Measurements from ENCODE around the gene WFIKKN1. TPM values are rescaled to one million over a fixed set of nuclear protein-coding genes. Genes with fewer than 3 reads are reported as not detected.

The WFIKKN1 gene
- total and polyA plus RNA-seq, 2 of the 13 experiments (the other 11 are each of a cell fraction or from before 2014, with no cell fraction given): 1.7 to 4.9 TPM

GRCh38 chr16:677316-678190 is 46.8 kb downstream of the WFIKKN1 start:
- in situ Hi-C loops (cut with HindIII; ENCODE audit: extremely low pct_ligation_motif_present, low pct_unique_long_range_greater_than_20kb): no loop called here
- Histone ChIP-seq H3K4me1 (ENCODE audit: insufficient read depth, low read length) (peaks cover 48% of the 10 kb centered on the region), H3K36me3 (replicated peaks in 1 of 2; ENCODE audit: control insufficient read depth in 1 of 2, insufficient read depth in 2 of 2, low read length in 2 of 2) (peaks cover 12 to 24% of the 10 kb centered on the region in 2 experiments; a peak in 4 of 5 replicates), H3K9ac (ENCODE audit: insufficient read depth, low read depth, low read length) (no peak overlapping the region), H3K4me2 (ENCODE audit: low read depth, low read length) (no peak overlapping the region), H3K9me3 (ENCODE audit: low read length) (no peaks in the 10 kb centered on the region), H3K27ac (ENCODE audit: extremely low read length, insufficient read depth, low read length) (no peak overlapping the region), H4K20me1 (ENCODE audit: insufficient read depth, low read length) (0 out of 2 replicates have a peak, but pooled peaks cover 3% of the 10 kb centered on the region), H2AFZ (ENCODE audit: low read length) (no peak overlapping the region), H3K4me3 (replicated peaks in 1 of 3; ENCODE audit: insufficient read depth in 1 of 3, low read depth in 2 of 3, low read length in 3 of 3) (no peak overlapping the region), H3K27me3 (ENCODE audit: control insufficient read depth in 1 of 2, insufficient read depth in 2 of 2, low read length in 2 of 2) (no peaks in the 10 kb centered on the region; a peak in 1 of 5 replicates), H3K79me2 (ENCODE audit: insufficient read depth, low read length) (peaks cover 16% of the 10 kb centered on the region)
- intact Hi-C loops (cut with micrococcal nuclease; ENCODE audit: unreplicated experiment): no loop called here
- ChIA-PET CTCF (ENCODE audit: low intra/inter-chr PET ratio, low total read pairs) (no interaction called here), POLR2A (interaction anchor here (4.4 kb wide), 1 partner anchor 12 kb away, joined by 34 read pairs; the partner anchor contains the start of gene WDR24)
- BruUV-seq (replicated peaks): no TSS peak
- no peak for TF ChIP-seq TBX3 (IDR thresholded peaks at IDR 0.05; ENCODE audit: borderline replicate concordance)
- TF ChIP-seq RELA (CRISPR knock-in tag; IDR thresholded peaks at IDR 0.05): no peak
- peak; percentile 52; the same call in 1 of the 2 replicates for TF ChIP-seq RFX1 (IDR thresholded peaks at IDR 0.05)
- no peak for FAIRE-seq
- DNase-seq (ENCODE audit: low spot score): no peak
- no peak for ATAC-seq
- WGBS (ENCODE audit: low lambda C conversion rate): 94% methylated on average over 39 of the region's 57 CpGs

GRCh38 chr16:678209-678857 is 47.5 kb downstream of the WFIKKN1 start:
- H3K27me3 ChIP-seq (ENCODE audit: control insufficient read depth in 1 of 2, insufficient read depth in 2 of 2, low read length in 2 of 2): no peaks in the 10 kb centered on the region; a peak in 1 of 5 replicates
- POLR2A ChIA-PET: interaction anchor here (0.6 to 4.4 kb wide), 9 partner anchors 11 to 276 kb away, joined by 3 to 34 read pairs (median 7); partner anchors contain the start of genes ANTKMT, METTL26, RHOT2 and WDR24
- no peaks in the 10 kb centered on the region for H3K9me3 ChIP-seq (ENCODE audit: low read length)
- H2AFZ ChIP-seq (ENCODE audit: low read length): no peak overlapping the region
- ATAC-seq (peak; percentile 2), DNase-seq (ENCODE audit: low spot score) (no peak), FAIRE-seq (no peak)
- in situ Hi-C loops (cut with HindIII; ENCODE audit: extremely low pct_ligation_motif_present, low pct_unique_long_range_greater_than_20kb): no loop called here
- WGBS (ENCODE audit: low lambda C conversion rate): 66% methylated on average over 11 of the region's 21 CpGs
- H3K27ac ChIP-seq (ENCODE audit: extremely low read length, insufficient read depth, low read length): peak overlapping the region; percentile 80
- peaks cover 16% of the 10 kb centered on the region for H3K79me2 ChIP-seq (ENCODE audit: insufficient read depth, low read length)
- intact Hi-C loops (cut with micrococcal nuclease; ENCODE audit: unreplicated experiment): no loop called here
- H3K4me1 ChIP-seq (ENCODE audit: insufficient read depth, low read length): peaks cover 48% of the 10 kb centered on the region
- H3K4me3 ChIP-seq (replicated peaks in 1 of 3; ENCODE audit: insufficient read depth in 1 of 3, low read depth in 2 of 3, low read length in 3 of 3): peak overlapping the region in 2 of 3 experiments; percentile 61 to 85; a peak in 4 of 6 replicates
- H3K36me3 ChIP-seq (replicated peaks in 1 of 2; ENCODE audit: control insufficient read depth in 1 of 2, insufficient read depth in 2 of 2, low read length in 2 of 2): peaks cover 12 to 17% of the 10 kb centered on the region in 2 experiments; a peak in 4 of 5 replicates
- CTCF ChIA-PET (ENCODE audit: low intra/inter-chr PET ratio, low total read pairs): no interaction called here
- peak overlapping the region; percentile 75 for H3K9ac ChIP-seq (ENCODE audit: insufficient read depth, low read depth, low read length)
- peak overlapping the region; percentile 99 for H3K4me2 ChIP-seq (ENCODE audit: low read depth, low read length)
- 0 out of 2 replicates have a peak, but pooled peaks cover 3% of the 10 kb centered on the region for H4K20me1 ChIP-seq (ENCODE audit: insufficient read depth, low read length)
- no TSS peak for BruUV-seq (replicated peaks)
- TF ChIP-seq FOXO4 (CRISPR knock-in tag; conservative IDR thresholded peaks at IDR 0.05) (no peak), E2F2 (CRISPR knock-in tag; IDR thresholded peaks at IDR 0.05; ENCODE audit: borderline replicate concordance) (no peak), ZNF687 (CRISPR knock-in tag; IDR thresholded peaks at IDR 0.05) (peak; percentile 3; the same call in 1 of the 2 replicates), KDM5B (CRISPR knock-in tag; IDR thresholded peaks at IDR 0.05; ENCODE audit: borderline replicate concordance) (0 out of 2 replicates have a peak, but pooled peaks have one; percentile 10)
